Parathyroid adenoma (tissue), 2 donors: ENCODE data around the gene PDE7B.

Experiments
- H2AFZ ChIP-seq: fragments of 300-600 bp; sonication (generic); one replicate; pipeline ENCODE4 v1.7.0; 2017; ENCODE audit warnings: antibody characterized with exemption, mild to moderate bottlenecking
- H3K27ac ChIP-seq: fragments of 300-600 bp; sonication (generic); one replicate; pipeline ENCODE4 v1.7.0; 2017
- H3K27me3 ChIP-seq: fragments of 300-600 bp; sonication (generic); one replicate; pipeline ENCODE4 v1.7.0; 2017; ENCODE audit warnings: low read length; ENCODE audit not compliant: control insufficient read depth, insufficient read depth
- H3K36me3 ChIP-seq: fragments of 300-600 bp; sonication (generic); one replicate; pipeline ENCODE4 v1.7.0; 2017; ENCODE audit warnings: low read length; ENCODE audit not compliant: control insufficient read depth, insufficient read depth
- H3K4me1 ChIP-seq: fragments of 300-600 bp; sonication (generic); one replicate; pipeline ENCODE4 v1.7.0; 2017; ENCODE audit warnings: control low read depth
- H3K4me2 ChIP-seq: fragments of 300-600 bp; sonication (generic); one replicate; pipeline ENCODE4 v1.7.0; 2017; ENCODE audit warnings: low read length
- H3K4me3 ChIP-seq: fragments of 300-600 bp; sonication (generic); one replicate; pipeline ENCODE4 v1.7.0; 2017; ENCODE audit warnings: low read depth, low read length
- H3K79me2 ChIP-seq: fragments of 300-600 bp; sonication (generic); one replicate; pipeline ENCODE4 v1.7.0; 2017; ENCODE audit warnings: control low read depth
- H3K9ac ChIP-seq: fragments of 300-600 bp; sonication (generic); one replicate; pipeline ENCODE4 v1.7.0; 2017; ENCODE audit warnings: mild to moderate bottlenecking
- H3K9me3 ChIP-seq: fragments of 300-600 bp; sonication (generic); one replicate; pipeline ENCODE4 v1.7.0; 2017; ENCODE audit warnings: low read length; ENCODE audit not compliant: control insufficient read depth
- TF ChIP-seq, protein P1 (sequence below): fragments of 300-600 bp; sonication (generic); IDR thresholded peaks from one replicate; pipeline ENCODE4 v1.7.0; 2017; ENCODE audit warnings: antibody characterized with exemption, mild to moderate bottlenecking
- donor health status: primary hyperparathyroidism.

Gene PDE7B

DNA sequence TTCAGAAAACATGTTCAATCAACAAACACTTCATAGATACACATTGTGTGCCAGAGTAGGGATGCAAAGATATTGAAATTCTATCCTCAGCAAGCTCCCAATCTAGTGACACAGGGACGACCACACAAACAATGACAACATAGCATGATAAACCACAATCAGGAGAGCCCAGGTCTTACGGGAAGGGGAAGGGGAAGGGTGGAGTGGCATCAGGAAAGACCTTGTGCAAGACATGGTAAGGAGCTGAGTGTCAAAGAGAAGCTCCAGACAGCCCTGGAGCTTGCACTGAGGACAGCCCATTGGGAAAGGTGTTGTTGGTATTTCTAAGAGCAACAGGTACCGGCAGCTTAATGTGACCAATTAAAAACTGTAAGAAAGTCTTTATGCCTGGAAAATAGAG is 103.6 kb downstream of the PDE7B start:
- Histone ChIP-seq H3K27me3 (no peaks in the 10 kb centered on the region), H3K4me3 (no peak overlapping the region), H3K4me1 (no peaks in the 10 kb centered on the region), H3K4me2 (no peak overlapping the region), H3K9me3 (no peaks in the 10 kb centered on the region), H2AFZ (no peak overlapping the region), H3K36me3 (no peaks in the 10 kb centered on the region), H3K27ac (no peak overlapping the region), H3K79me2 (no peaks in the 10 kb centered on the region), H3K9ac (no peak overlapping the region)
- TF ChIP-seq, protein P1, sequence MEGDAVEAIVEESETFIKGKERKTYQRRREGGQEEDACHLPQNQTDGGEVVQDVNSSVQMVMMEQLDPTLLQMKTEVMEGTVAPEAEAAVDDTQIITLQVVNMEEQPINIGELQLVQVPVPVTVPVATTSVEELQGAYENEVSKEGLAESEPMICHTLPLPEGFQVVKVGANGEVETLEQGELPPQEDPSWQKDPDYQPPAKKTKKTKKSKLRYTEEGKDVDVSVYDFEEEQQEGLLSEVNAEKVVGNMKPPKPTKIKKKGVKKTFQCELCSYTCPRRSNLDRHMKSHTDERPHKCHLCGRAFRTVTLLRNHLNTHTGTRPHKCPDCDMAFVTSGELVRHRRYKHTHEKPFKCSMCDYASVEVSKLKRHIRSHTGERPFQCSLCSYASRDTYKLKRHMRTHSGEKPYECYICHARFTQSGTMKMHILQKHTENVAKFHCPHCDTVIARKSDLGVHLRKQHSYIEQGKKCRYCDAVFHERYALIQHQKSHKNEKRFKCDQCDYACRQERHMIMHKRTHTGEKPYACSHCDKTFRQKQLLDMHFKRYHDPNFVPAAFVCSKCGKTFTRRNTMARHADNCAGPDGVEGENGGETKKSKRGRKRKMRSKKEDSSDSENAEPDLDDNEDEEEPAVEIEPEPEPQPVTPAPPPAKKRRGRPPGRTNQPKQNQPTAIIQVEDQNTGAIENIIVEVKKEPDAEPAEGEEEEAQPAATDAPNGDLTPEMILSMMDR: no peak

DNA sequence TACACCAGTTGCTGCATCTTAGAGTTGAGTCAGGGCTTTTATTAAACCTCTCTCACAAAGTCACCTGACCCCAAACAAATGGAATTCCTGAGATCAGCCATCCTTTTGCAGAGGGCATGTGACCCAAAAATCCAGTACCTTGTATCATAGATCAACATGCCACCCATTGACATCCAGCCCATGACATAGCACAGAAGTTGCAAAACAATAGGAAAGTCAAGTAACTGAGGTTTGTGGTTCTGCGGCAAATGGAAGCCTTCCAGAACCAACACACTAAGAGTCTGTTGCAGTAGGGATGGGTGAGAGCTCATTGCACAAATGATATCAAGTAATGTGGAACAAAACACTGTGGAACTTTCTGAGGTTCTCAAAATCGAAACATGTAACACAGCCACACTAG is 111.2 kb downstream of the PDE7B start:
- no peak overlapping the region for H3K4me2 ChIP-seq
- H3K36me3 ChIP-seq: no peaks in the 10 kb centered on the region
- no peaks in the 10 kb centered on the region for H3K27me3 ChIP-seq
- H3K4me1 ChIP-seq: no peaks in the 10 kb centered on the region
- H3K79me2 ChIP-seq: no peaks in the 10 kb centered on the region
- H2AFZ ChIP-seq: no peak overlapping the region
- TF ChIP-seq, protein P1: no peak
- no peak overlapping the region for H3K9ac ChIP-seq
- H3K4me3 ChIP-seq: no peak overlapping the region
- H3K27ac ChIP-seq: no peak overlapping the region
- no peaks in the 10 kb centered on the region for H3K9me3 ChIP-seq

DNA sequence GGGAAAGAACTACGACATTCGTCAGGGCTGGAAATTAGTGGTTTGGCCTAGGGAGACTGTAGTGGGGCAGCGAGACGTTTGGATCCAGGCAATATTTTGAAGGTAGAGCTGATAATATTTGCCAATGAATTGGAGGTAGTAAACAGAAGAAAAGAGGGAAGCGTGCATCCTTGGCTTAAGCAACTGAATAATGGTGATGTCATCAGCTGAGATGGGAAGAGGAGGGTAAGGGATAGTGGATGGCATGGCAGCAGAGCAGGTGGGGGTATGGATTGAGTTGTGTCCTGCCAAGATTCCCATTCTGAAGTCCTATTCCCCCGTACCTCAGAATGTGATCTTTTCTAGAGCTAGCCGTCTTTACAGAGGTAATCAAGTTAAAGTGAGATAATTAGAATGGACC is 119.2 kb downstream of the PDE7B start:
- TF ChIP-seq, protein P1: no peak
- no peak overlapping the region for H2AFZ ChIP-seq

DNA sequence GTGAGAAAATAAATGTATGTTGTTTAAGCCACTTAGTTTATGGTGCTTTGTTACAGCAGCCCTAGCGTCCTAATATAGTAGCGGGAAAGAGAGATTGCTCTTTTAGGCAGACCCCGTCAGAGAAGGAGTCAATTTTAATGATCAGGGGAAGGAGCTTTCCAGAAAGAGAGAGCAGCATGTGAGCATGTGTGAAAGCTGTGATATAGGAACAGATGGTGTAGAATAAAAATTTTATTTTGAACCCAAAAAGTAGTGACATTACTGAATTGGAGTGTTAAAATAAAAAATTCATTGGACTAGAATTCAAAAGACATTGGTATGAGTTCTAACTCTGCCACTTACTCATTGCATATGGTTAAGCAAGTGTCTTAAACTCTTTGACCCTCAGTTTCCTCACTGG is 119.8 kb downstream of the PDE7B start:
- no peak overlapping the region for H2AFZ ChIP-seq

More for the DNA sequence above, 119.2 kb downstream of the PDE7B start:
- no peaks in the 10 kb centered on the region for H3K27me3 ChIP-seq
- H3K4me2 ChIP-seq: no peak overlapping the region
- H3K9ac ChIP-seq: no peak overlapping the region
- H3K79me2 ChIP-seq: no peaks in the 10 kb centered on the region
- H3K4me3 ChIP-seq: no peak overlapping the region
- H3K9me3 ChIP-seq: no peaks in the 10 kb centered on the region
- no peak overlapping the region for H3K27ac ChIP-seq
- no peaks in the 10 kb centered on the region for H3K36me3 ChIP-seq
- no peaks in the 10 kb centered on the region for H3K4me1 ChIP-seq

DNA sequence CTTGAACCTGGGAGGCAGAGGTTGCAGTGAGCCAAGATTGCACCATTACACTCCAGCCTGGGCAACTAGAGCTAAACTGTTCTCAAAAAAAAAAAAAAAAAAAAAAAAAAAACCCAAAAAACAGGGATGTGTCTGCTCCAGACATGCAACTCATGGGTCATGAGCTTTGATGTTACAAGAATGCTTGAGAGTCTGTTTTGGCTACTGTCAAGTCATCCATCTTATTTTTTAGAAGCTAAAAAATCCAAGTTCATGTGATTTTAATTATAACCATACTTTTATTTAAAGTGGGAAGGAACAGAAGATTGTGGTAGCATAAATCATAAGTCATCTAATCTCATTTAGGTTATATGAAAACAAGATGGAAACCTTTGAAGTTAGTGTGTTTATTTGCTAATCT is 120.6 kb downstream of the PDE7B start:
- no peaks in the 10 kb centered on the region for H3K36me3 ChIP-seq
- no peaks in the 10 kb centered on the region for H3K27me3 ChIP-seq
- TF ChIP-seq, protein P1: no peak
- no peak overlapping the region for H3K27ac ChIP-seq
- no peaks in the 10 kb centered on the region for H3K9me3 ChIP-seq
- no peaks in the 10 kb centered on the region for H3K4me1 ChIP-seq
- no peak overlapping the region for H3K4me2 ChIP-seq
- H3K4me3 ChIP-seq: no peak overlapping the region
- H3K79me2 ChIP-seq: no peaks in the 10 kb centered on the region
- H2AFZ ChIP-seq: no peak overlapping the region
- H3K9ac ChIP-seq: no peak overlapping the region

More for the DNA sequence above, 119.8 kb downstream of the PDE7B start:
- no peaks in the 10 kb centered on the region for H3K4me1 ChIP-seq
- H3K9ac ChIP-seq: no peak overlapping the region
- H3K9me3 ChIP-seq: no peaks in the 10 kb centered on the region
- H3K36me3 ChIP-seq: no peaks in the 10 kb centered on the region
- no peaks in the 10 kb centered on the region for H3K27me3 ChIP-seq
- TF ChIP-seq, protein P1: no peak
- H3K4me3 ChIP-seq: no peak overlapping the region
- H3K27ac ChIP-seq: no peak overlapping the region
- no peaks in the 10 kb centered on the region for H3K79me2 ChIP-seq
- no peak overlapping the region for H3K4me2 ChIP-seq
